ENCODE measurements around the gene ADIPOR2.

Gene ADIPOR2

GRCh38 chr12:1808036-1808797 is 117.3 kb downstream of the ADIPOR2 start:
- no peak for TF ChIP-seq CTCF (IDR thresholded peaks at IDR 0.05)
- H3K4me1 ChIP-seq: peaks cover 10% of the 10 kb centered on the region

DNA sequence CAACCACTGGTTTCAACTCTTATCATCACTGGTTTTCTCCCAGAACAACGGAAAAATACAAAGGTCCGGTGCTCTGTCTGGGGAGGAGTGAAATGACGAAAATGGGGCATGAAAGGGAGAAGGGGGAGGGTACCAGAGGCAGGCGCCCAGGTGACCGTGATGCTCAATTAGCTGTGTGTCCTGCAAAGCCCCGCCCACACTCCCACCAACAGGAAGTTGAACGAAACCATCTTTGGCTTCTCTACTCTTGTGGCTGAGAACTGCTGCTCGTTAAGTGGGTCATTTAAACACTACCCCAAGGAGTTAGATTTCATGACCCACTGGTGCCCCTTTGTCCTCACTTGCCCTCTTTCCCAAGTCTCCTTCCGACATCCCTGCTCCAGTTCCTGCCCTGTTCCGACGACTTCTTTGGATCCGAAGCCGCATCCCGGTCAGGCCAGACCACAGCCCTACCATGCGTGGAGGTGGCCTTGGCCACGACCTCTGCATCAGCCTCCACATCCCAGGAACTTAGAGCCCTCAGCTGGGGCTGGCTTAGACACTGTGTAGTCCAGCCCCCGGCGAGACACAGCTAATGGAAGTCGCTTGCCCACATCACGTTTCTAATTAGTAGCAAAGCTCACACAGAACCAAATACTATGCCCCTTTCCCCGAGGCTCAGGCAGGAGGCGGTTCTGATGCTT is 118.1 kb downstream of the ADIPOR2 start:
- Histone ChIP-seq H3K79me2 (no peaks in the 10 kb centered on the region), H3K4me3 (ENCODE audit: low read depth, low read length) (no peak overlapping the region), H3K4me2 (ENCODE audit: low read length) (no peak overlapping the region), H3K9ac (no peak overlapping the region), H3K27me3 (ENCODE audit: control insufficient read depth, insufficient read depth, low read length) (no peaks in the 10 kb centered on the region), H2AFZ (no peak overlapping the region), H3K4me1 (peaks cover 3% of the 10 kb centered on the region), H3K36me3 (ENCODE audit: control insufficient read depth, insufficient read depth, low read length) (no peaks in the 10 kb centered on the region), H3K9me3 (ENCODE audit: control insufficient read depth, low read length) (no peaks in the 10 kb centered on the region), H3K27ac (no peak overlapping the region)
- TF ChIP-seq CTCF (IDR thresholded peaks at IDR 0.05): no peak

More at GRCh38 chr12:1808036-1808797, 117.3 kb downstream of the ADIPOR2 start:
- Histone ChIP-seq H3K27ac (no peak overlapping the region), H3K36me3 (ENCODE audit: control insufficient read depth, insufficient read depth, low read length) (no peaks in the 10 kb centered on the region), H3K79me2 (no peaks in the 10 kb centered on the region), H2AFZ (no peak overlapping the region), H3K4me2 (ENCODE audit: low read length) (no peak overlapping the region), H3K27me3 (ENCODE audit: control insufficient read depth, insufficient read depth, low read length) (no peaks in the 10 kb centered on the region), H3K9ac (no peak overlapping the region), H3K4me3 (ENCODE audit: low read depth, low read length) (no peak overlapping the region), H3K9me3 (ENCODE audit: control insufficient read depth, low read length) (no peaks in the 10 kb centered on the region)

GRCh38 chr12:1809591-1810190 is 118.8 kb downstream of the ADIPOR2 start:
- H3K9me3 ChIP-seq (ENCODE audit: control insufficient read depth, low read length): no peaks in the 10 kb centered on the region
- no peaks in the 10 kb centered on the region for H3K36me3 ChIP-seq (ENCODE audit: control insufficient read depth, insufficient read depth, low read length)
- no peak overlapping the region for H2AFZ ChIP-seq
- no peak overlapping the region for H3K27ac ChIP-seq
- H3K27me3 ChIP-seq (ENCODE audit: control insufficient read depth, insufficient read depth, low read length): no peaks in the 10 kb centered on the region
- H3K4me1 ChIP-seq: no peaks in the 10 kb centered on the region
- no peak overlapping the region for H3K9ac ChIP-seq
- no peak for TF ChIP-seq CTCF (IDR thresholded peaks at IDR 0.05)
- no peaks in the 10 kb centered on the region for H3K79me2 ChIP-seq
- no peak overlapping the region for H3K4me3 ChIP-seq (ENCODE audit: low read depth, low read length)
- H3K4me2 ChIP-seq (ENCODE audit: low read length): no peak overlapping the region

DNA sequence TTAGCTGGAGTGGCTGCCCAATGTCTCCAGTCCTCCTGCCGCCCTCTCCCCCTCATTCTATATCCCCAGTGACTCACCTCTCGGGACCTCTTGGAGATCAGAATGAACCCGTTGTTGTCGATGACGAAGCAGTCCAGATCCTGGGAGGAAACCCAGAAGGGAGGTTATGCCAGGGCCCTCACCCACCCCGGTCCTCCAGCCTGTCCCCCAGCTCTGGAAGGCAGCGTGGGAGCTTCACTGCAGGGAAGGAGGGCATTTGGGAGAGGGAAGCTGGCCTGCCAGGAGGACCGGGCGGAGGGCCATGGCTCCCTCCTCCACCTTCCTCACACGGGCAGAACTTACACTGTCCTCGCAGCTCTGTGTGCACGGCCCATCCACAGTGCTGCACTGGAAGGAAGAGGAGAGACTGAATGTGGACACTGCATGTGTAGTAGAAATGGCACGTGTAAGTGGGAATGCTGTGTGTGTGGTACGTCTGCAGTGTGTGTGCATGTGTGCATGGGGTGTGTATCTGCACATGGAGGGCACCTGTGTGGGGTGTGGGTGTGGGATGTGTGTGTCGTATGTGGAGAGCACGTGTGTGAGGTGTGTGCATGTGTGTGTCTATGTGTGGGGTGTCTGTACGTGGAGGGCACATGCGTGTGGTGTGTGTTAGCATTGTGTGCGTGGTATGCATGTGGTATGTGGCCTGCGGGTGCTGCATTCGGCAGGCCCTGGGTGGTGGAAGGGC is 119.5 kb downstream of the ADIPOR2 start:
- Histone ChIP-seq H3K4me2 (ENCODE audit: low read length) (no peak overlapping the region), H3K9me3 (ENCODE audit: control insufficient read depth, low read length) (no peaks in the 10 kb centered on the region), H3K79me2 (no peaks in the 10 kb centered on the region), H3K27me3 (ENCODE audit: control insufficient read depth, insufficient read depth, low read length) (no peaks in the 10 kb centered on the region), H3K27ac (no peak overlapping the region), H3K9ac (no peak overlapping the region), H3K36me3 (ENCODE audit: control insufficient read depth, insufficient read depth, low read length) (no peaks in the 10 kb centered on the region), H3K4me3 (ENCODE audit: low read depth, low read length) (no peak overlapping the region), H3K4me1 (no peaks in the 10 kb centered on the region), H2AFZ (no peak overlapping the region)
- TF ChIP-seq CTCF (IDR thresholded peaks at IDR 0.05): no peak
